ENCODE results near the gene SAGE1.

Gene SAGE1

DNA sequence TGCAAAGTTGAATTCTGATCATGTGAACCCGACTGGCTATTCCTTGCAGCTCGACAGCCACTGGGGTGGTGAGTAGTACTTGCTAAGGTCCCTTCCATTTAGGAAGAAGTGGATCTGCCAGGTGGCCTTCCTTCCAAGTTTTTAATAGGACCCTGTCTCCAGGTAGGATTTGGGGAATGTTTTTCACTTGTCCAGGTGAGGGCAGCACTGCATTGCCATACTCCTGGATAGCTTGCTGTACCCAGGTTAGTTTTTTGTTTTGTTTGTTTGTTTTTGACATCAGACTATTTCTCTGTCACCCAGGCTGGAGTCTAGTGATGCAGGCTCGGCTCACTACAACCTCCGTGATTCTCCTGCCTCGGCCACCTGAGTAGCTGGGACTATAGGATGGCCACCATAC is 29.8 kb downstream of the SAGE1 start:
- TF ChIP-seq, protein P1, sequence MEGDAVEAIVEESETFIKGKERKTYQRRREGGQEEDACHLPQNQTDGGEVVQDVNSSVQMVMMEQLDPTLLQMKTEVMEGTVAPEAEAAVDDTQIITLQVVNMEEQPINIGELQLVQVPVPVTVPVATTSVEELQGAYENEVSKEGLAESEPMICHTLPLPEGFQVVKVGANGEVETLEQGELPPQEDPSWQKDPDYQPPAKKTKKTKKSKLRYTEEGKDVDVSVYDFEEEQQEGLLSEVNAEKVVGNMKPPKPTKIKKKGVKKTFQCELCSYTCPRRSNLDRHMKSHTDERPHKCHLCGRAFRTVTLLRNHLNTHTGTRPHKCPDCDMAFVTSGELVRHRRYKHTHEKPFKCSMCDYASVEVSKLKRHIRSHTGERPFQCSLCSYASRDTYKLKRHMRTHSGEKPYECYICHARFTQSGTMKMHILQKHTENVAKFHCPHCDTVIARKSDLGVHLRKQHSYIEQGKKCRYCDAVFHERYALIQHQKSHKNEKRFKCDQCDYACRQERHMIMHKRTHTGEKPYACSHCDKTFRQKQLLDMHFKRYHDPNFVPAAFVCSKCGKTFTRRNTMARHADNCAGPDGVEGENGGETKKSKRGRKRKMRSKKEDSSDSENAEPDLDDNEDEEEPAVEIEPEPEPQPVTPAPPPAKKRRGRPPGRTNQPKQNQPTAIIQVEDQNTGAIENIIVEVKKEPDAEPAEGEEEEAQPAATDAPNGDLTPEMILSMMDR (conservative IDR thresholded peaks at IDR 0.05; ENCODE audit: low read depth, low read length), result peak; percentile 30; the same call in 1 of the 2 replicates
- no peaks in the 10 kb centered on the region for H3K27me3 ChIP-seq (ENCODE audit: insufficient read depth, low read depth)

DNA sequence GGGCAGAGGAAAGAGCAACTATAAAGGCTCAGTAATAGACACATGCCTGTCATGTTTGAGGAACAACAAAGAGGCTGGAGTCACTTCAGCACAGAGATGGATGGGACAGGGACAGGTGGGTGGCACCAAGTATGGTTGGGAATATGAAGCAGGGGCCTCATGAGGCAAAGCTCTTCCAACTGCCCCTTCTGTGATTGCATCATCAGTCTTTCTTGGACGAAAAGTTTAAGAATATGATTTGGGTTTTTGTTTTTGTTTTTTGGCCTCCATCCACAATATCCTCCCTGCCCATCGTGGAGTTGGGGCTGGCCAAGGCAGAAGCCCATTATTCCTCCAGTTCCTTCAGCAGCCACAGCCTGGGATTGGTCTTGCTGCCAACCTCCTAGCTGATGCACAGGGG is 34.4 kb downstream of the SAGE1 start:
- H3K27ac ChIP-seq, result no peak overlapping the region
- no peak overlapping the region for H3K4me2 ChIP-seq

More for the DNA sequence above, 29.8 kb downstream of the SAGE1 start:
- no peaks in the 10 kb centered on the region for H3K4me1 ChIP-seq (ENCODE audit: low read depth, poor library complexity, severe bottlenecking)
- H3K9ac ChIP-seq, result no peak overlapping the region
- no peak overlapping the region for H2AFZ ChIP-seq (ENCODE audit: low read depth)
- H3K79me2 ChIP-seq (ENCODE audit: insufficient read depth, low read depth), result no peaks in the 10 kb centered on the region
- H3K4me3 ChIP-seq (IDR thresholded peaks at IDR 0.05; ENCODE audit: insufficient read depth, low read depth, low read length), result no peak overlapping the region
- no peaks in the 10 kb centered on the region for H3K36me3 ChIP-seq (ENCODE audit: insufficient read depth)
- no peaks in the 10 kb centered on the region for H4K20me1 ChIP-seq (ENCODE audit: insufficient read depth)
- no peak overlapping the region for H3K4me2 ChIP-seq
- no peak overlapping the region for H3K27ac ChIP-seq

DNA sequence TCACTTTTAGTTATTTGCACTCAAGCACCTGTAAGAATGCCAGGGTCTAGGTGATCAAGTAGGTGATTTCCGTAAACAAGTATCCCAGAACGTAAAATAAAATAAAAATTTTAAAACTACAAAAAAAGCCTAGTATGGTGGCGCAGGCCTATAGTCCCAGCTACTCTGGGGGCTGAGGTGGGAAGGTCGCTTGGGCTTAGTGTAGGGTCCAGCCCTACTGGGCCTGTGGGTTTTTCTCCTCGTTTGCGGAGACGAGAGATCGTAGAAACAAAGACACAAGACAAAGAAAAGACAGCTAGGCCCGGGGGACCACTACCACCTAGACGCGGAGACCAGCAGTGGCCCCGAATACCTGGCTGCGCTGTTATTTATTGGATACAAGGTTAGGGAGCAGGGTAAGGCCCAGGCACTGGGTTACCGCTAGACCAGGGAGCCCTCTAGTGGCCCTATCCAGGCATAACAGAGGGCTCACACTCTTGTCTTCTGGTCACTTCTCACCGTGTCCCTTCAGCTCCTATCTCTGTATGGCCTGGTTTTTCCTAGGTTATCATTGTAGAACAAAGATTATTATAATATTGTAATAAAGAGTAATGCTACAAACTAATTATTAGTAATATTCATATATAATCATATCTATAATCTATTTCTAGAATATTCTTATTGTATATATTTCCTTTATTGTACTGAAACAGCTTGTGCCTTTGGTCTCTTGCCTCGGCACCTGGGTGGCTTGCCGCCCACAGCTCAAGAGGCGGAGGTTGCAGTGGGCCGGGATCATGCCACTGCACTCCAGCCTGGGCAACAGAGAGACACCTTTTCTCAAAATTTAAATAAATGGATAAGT is 38.4 kb downstream of the SAGE1 start:
- no peaks in the 10 kb centered on the region for H3K36me3 ChIP-seq (ENCODE audit: insufficient read depth)
- no peaks in the 10 kb centered on the region for H3K4me1 ChIP-seq (ENCODE audit: low read depth, poor library complexity, severe bottlenecking)
- H3K27ac ChIP-seq, result no peak overlapping the region
- H3K27me3 ChIP-seq (ENCODE audit: insufficient read depth, low read depth), result no peaks in the 10 kb centered on the region
- no peaks in the 10 kb centered on the region for H4K20me1 ChIP-seq (ENCODE audit: insufficient read depth)
- H3K4me3 ChIP-seq (IDR thresholded peaks at IDR 0.05; ENCODE audit: insufficient read depth, low read depth, low read length), result no peak overlapping the region
- no peak overlapping the region for H3K9ac ChIP-seq
- no peak overlapping the region for H3K4me2 ChIP-seq
- TF ChIP-seq, protein P1 (conservative IDR thresholded peaks at IDR 0.05; ENCODE audit: low read depth, low read length), result peak; percentile 65
- H2AFZ ChIP-seq (ENCODE audit: low read depth), result no peak overlapping the region
- no peaks in the 10 kb centered on the region for H3K79me2 ChIP-seq (ENCODE audit: insufficient read depth, low read depth)

More for the DNA sequence above, 34.4 kb downstream of the SAGE1 start:
- no peaks in the 10 kb centered on the region for H4K20me1 ChIP-seq (ENCODE audit: insufficient read depth)
- no peaks in the 10 kb centered on the region for H3K27me3 ChIP-seq (ENCODE audit: insufficient read depth, low read depth)
- no peaks in the 10 kb centered on the region for H3K79me2 ChIP-seq (ENCODE audit: insufficient read depth, low read depth)
- H3K4me1 ChIP-seq (ENCODE audit: low read depth, poor library complexity, severe bottlenecking), result no peaks in the 10 kb centered on the region
- H3K36me3 ChIP-seq (ENCODE audit: insufficient read depth), result no peaks in the 10 kb centered on the region
- H2AFZ ChIP-seq (ENCODE audit: low read depth), result no peak overlapping the region
- TF ChIP-seq, protein P1 (conservative IDR thresholded peaks at IDR 0.05; ENCODE audit: low read depth, low read length), result no peak
- H3K9ac ChIP-seq, result no peak overlapping the region
- H3K4me3 ChIP-seq (IDR thresholded peaks at IDR 0.05; ENCODE audit: insufficient read depth, low read depth, low read length), result no peak overlapping the region

DNA sequence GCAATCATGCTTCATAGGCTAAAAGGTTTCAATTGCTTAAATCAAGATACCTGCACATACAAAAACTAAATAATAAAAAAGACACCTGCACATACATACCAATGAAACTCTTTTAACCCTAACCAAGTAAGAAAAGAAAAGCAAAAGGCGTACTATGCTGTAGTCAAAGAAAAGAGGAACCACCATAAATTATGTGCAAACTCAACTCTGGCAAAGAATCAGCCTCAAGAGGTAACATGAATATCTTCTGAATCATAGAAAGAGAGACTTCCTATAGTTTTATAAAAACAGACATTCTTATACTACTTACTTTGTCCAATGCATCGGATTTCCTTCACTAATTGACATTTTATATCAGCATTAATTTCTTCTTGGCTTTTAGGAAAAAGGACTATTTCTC is 51.0 kb downstream of the SAGE1 start:
- no peak overlapping the region for H3K9ac ChIP-seq
- no peaks in the 10 kb centered on the region for H3K36me3 ChIP-seq (ENCODE audit: insufficient read depth)
- no peaks in the 10 kb centered on the region for H4K20me1 ChIP-seq (ENCODE audit: insufficient read depth)
- no peaks in the 10 kb centered on the region for H3K79me2 ChIP-seq (ENCODE audit: insufficient read depth, low read depth)
- TF ChIP-seq, protein P1 (conservative IDR thresholded peaks at IDR 0.05; ENCODE audit: low read depth, low read length), result no peak
- no peak overlapping the region for H3K27ac ChIP-seq
- H3K4me1 ChIP-seq (ENCODE audit: low read depth, poor library complexity, severe bottlenecking), result no peaks in the 10 kb centered on the region
- no peak overlapping the region for H3K4me2 ChIP-seq
- H3K4me3 ChIP-seq (IDR thresholded peaks at IDR 0.05; ENCODE audit: insufficient read depth, low read depth, low read length), result no peak overlapping the region
- H2AFZ ChIP-seq (ENCODE audit: low read depth), result no peak overlapping the region
- H3K27me3 ChIP-seq (ENCODE audit: insufficient read depth, low read depth), result no peaks in the 10 kb centered on the region

Measured in KMS-11 (cell line).